Activated T-helper 1 cell treated with anti-CD3 and anti-CD28 coated beads, Interleukin-12 subunit alpha, Interleukin-12 subunit beta, Interleukin-2, Interleukin-4 antibody, amounts not matched to agents 30 ng/mL and 10 ng/mL and 1 ng/mL, durations not matched to agents 14 hours and 24 hours and 36 hours (primary cell): Measurements from ENCODE around the gene NAV2. TPM values are rescaled to one million over a fixed set of nuclear protein-coding genes. Genes with fewer than 3 reads are reported as not detected.
"Not testable (repeated sequence)": the region's sequence is repeated elsewhere in the genome, so short reads cannot be mapped to it uniquely, and the experiment has no call there.

ENCODE experiments used
- DNase-seq: peaks from one replicate; pipeline ENCODE4 v3.0.0; 2021; ENCODE audit warnings: low spot score
- H3K27ac Mint-ChIP-seq: one replicate; pipeline ENCODE4 v1.8.0; 2021; ENCODE audit warnings: mild to moderate bottlenecking, mixed read lengths
- H3K27me3 Mint-ChIP-seq: one replicate; pipeline ENCODE4 v1.8.0; 2022; ENCODE audit warnings: mild to moderate bottlenecking, moderate library complexity, mixed read lengths; ENCODE audit not compliant: insufficient read depth
- H3K36me3 Mint-ChIP-seq: one replicate; pipeline ENCODE4 v1.8.0; 2021; ENCODE audit warnings: low read depth, mixed read lengths
- H3K4me1 Mint-ChIP-seq: one replicate; pipeline ENCODE4 v1.8.0; 2021; ENCODE audit warnings: low read depth, mixed read lengths
- H3K4me3 Mint-ChIP-seq: one replicate; pipeline ENCODE4 v1.8.0; 2021; ENCODE audit warnings: mild to moderate bottlenecking, moderate library complexity, mixed read lengths
- H3K9me3 Mint-ChIP-seq: one replicate; pipeline ENCODE4 v1.8.0; 2021; ENCODE audit warnings: mixed read lengths
- intact Hi-C: fragments of 100-400 bp; cut with micrococcal nuclease; formaldehyde crosslinking; loops from one replicate; pipeline ENCODE4 v1.15.1; 2024
- total RNA-seq: library from RNA; stranded (reverse); gene quantifications from 2 replicates; pipeline ENCODE4 v1.2.3, GENCODE V29; 2022

Gene NAV2
- total RNA-seq, 1 donor from 2014 or later, result 0.34 TPM

DNA sequence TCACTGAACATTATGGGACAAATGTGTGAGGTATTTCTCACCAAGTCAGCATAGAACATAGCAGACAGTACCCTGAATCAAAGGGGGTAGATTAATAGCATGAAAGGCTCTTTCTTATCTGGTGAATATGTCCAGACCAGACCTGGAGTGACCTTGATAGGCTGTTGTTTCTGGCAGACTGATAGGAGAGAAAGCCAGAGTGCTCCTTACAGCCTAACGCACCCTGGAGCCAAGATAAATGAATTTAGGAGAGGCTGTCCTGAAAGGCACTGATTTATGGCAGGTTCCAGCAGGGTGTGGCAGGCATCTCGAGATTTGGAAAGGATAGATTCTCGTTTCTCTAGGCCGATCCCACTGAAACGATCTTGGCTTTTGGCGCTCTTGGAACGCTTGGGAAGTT is 243.0 kb downstream of the NAV2 start:
- Mint-ChIP-seq H3K4me3 (no peak overlapping the region), H3K9me3 (no peaks in the 10 kb centered on the region), H3K27ac (no peak overlapping the region), H3K27me3 (peaks cover 17% of the 10 kb centered on the region), H3K36me3 (no peaks in the 10 kb centered on the region), H3K4me1 (peaks cover 6% of the 10 kb centered on the region)
- DNase-seq, result no peak
- intact Hi-C loops, result no loop called here

GRCh38 chr11:19956228-19956627 is 243.6 kb downstream of the NAV2 start:
- no peaks in the 10 kb centered on the region for H3K36me3 Mint-ChIP-seq
- H3K27ac Mint-ChIP-seq, result no peak overlapping the region
- no peaks in the 10 kb centered on the region for H3K9me3 Mint-ChIP-seq
- no peak overlapping the region for H3K4me3 Mint-ChIP-seq
- intact Hi-C loops, result no loop called here
- H3K4me1 Mint-ChIP-seq, result peaks cover 6% of the 10 kb centered on the region
- DNase-seq, result no peak
- peaks cover 17% of the 10 kb centered on the region for H3K27me3 Mint-ChIP-seq

DNA sequence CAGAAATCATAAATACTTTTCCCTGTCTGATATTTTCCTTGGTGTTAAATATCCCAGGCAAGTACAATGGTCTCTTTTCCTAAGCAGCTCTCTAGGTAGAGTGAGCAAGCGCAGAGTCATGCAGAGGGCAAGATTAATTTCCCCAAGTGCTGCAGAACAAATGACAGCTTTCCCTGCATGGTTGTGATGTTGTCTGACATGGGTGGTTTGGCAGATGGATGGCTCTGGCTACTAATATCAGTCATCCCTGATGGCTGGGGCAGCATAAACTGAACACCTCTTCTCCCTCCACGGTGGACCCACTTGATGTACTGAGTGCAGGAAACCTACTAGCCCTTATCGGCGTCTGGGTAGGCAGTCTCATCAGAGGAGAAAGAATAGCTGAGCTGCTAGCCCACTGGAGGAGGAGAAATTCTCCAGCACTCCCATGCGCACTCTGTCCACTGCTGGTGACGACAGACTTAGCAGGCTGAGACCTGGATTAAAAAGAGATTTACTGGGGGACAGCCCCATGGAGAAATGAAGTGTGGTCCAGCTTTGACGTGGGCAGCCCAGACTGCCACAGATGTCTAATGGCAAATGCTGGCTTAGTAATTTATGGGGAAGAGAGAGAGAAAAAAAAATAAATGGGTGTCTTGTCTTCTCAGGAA is 244.8 kb downstream of the NAV2 start:
- Mint-ChIP-seq H3K9me3 (no peaks in the 10 kb centered on the region), H3K4me1 (no peaks in the 10 kb centered on the region), H3K27ac (no peak overlapping the region), H3K36me3 (no peaks in the 10 kb centered on the region), H3K4me3 (no peak overlapping the region), H3K27me3 (peaks cover 11% of the 10 kb centered on the region)
- intact Hi-C loops, result no loop called here
- DNase-seq, result no peak

GRCh38 chr11:19958204-19958603 is 245.6 kb downstream of the NAV2 start:
- Mint-ChIP-seq H3K4me1 (no peaks in the 10 kb centered on the region), H3K27ac (no peak overlapping the region), H3K4me3 (no peak overlapping the region), H3K27me3 (peaks cover 7% of the 10 kb centered on the region), H3K36me3 (no peaks in the 10 kb centered on the region), H3K9me3 (no peaks in the 10 kb centered on the region)
- intact Hi-C loops, result no loop called here
- DNase-seq, result no peak

DNA sequence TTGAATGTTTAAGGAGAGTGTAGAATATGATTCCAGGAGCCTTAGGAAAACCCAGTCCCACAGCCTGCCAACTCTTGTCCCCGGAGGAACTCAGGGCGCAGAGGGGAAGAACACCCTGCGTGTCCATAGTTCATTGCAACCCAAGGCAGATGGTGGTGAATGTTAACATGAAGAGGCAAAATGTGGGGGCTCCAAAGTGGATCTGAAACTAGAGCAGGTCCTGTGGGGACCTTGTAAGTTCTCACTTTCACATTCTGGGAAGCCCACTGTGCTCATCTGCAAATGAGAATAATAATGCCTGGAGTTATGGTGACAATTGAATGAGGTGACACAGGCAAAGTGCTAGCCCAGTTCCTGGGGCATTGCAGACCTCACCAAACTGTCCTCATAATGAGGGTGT is 246.6 kb downstream of the NAV2 start:
- no peaks in the 10 kb centered on the region for H3K9me3 Mint-ChIP-seq
- no peak overlapping the region for H3K27ac Mint-ChIP-seq
- no peak for DNase-seq
- H3K4me3 Mint-ChIP-seq, result no peak overlapping the region
- no peaks in the 10 kb centered on the region for H3K36me3 Mint-ChIP-seq
- H3K4me1 Mint-ChIP-seq, result no peaks in the 10 kb centered on the region
- peaks cover 5% of the 10 kb centered on the region for H3K27me3 Mint-ChIP-seq
- intact Hi-C loops, result no loop called here

GRCh38 chr11:19959648-19960059 is 247.0 kb downstream of the NAV2 start:
- Mint-ChIP-seq H3K4me3 (no peak overlapping the region), H3K36me3 (no peaks in the 10 kb centered on the region), H3K27me3 (peaks cover 5% of the 10 kb centered on the region), H3K4me1 (no peaks in the 10 kb centered on the region), H3K9me3 (no peaks in the 10 kb centered on the region), H3K27ac (no peak overlapping the region)
- no peak for DNase-seq
- intact Hi-C loops, result no loop called here

- H3K36me3 Mint-ChIP-seq, H3K4me1 Mint-ChIP-seq, intact Hi-C loops, H3K9me3 Mint-ChIP-seq, H3K27me3 Mint-ChIP-seq, H3K4me3 Mint-ChIP-seq, DNase-seq, H3K27ac Mint-ChIP-seq: not testable (repeated sequence)
These were observed 247.8 kb downstream of the NAV2 start for GRCh38 chr11:19960410-19960809.

GRCh38 chr11:19961225-19961624 is 248.6 kb downstream of the NAV2 start:
- no peaks in the 10 kb centered on the region for H3K9me3 Mint-ChIP-seq
- DNase-seq, result no peak
- no peak overlapping the region for H3K4me3 Mint-ChIP-seq
- intact Hi-C loops, result no loop called here
- no peaks in the 10 kb centered on the region for H3K36me3 Mint-ChIP-seq
- H3K27me3 Mint-ChIP-seq, result peaks cover 6% of the 10 kb centered on the region
- no peaks in the 10 kb centered on the region for H3K4me1 Mint-ChIP-seq
- no peak overlapping the region for H3K27ac Mint-ChIP-seq

DNA sequence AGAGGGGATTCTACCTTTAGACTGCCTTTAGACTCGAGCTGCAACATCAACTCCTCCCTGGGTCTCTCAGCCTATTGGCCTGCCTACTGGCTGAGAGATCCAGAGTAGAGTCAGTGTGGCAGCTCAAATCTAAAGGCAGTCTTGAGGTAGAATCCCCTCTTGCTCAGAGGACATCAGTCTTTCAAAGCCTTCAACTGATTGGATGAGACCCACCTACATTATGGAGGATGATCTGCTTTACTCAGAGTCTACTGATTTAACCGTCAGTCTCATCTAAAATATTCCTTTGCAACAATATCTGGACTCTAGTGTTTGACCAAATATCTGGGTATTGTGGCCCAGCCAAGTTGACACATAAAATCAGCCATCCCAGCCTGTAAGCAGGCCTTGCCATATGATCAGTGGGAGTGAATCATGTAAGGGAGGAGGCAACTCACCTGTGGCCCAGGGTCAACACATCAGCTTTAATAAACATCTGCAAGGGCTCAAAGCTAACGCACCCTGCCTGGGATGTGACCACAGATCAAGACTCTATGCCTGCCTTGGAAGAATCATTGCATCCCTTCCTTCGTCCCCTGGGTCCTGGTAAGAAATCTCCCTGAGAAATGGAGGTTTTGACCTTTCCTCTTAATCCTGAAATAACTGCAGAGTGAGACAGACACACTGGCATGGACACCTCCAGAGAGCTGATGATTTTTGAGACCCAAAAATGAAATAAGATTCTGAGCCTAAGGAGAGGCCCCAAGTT is 249.6 kb downstream of the NAV2 start:
- Mint-ChIP-seq H3K36me3 (no peaks in the 10 kb centered on the region), H3K27ac (no peak overlapping the region), H3K4me3 (no peak overlapping the region), H3K27me3 (peaks cover 12% of the 10 kb centered on the region), H3K9me3 (no peaks in the 10 kb centered on the region), H3K4me1 (no peaks in the 10 kb centered on the region)
- DNase-seq, result no peak
- intact Hi-C loops, result no loop called here

DNA sequence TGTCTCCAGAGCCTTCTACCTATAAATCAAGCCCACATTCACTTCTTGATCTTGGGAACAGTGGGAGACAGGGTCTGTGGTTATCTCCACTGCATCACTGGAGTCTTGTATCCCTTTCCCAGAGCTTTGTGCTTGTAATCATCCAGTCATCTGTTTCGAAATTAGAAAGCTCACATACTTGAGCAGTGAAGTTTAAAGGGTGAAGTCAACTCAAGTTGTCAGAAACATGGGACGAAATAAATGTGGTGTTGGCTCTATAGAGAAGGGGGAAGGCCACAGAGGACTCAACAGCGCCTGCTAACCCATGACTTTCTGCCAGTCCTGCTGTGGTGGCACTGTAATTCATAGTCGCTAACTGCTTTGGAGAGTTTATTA is 250.2 kb downstream of the NAV2 start:
- peaks cover 12% of the 10 kb centered on the region for H3K27me3 Mint-ChIP-seq
- no peak for DNase-seq
- no peak overlapping the region for H3K4me3 Mint-ChIP-seq
- H3K27ac Mint-ChIP-seq, result no peak overlapping the region
- no peaks in the 10 kb centered on the region for H3K4me1 Mint-ChIP-seq
- H3K36me3 Mint-ChIP-seq, result no peaks in the 10 kb centered on the region
- intact Hi-C loops, result no loop called here
- no peaks in the 10 kb centered on the region for H3K9me3 Mint-ChIP-seq

- Mint-ChIP-seq H3K27ac (no peak overlapping the region), H3K4me3 (no peak overlapping the region), H3K36me3 (no peaks in the 10 kb centered on the region), H3K9me3 (no peaks in the 10 kb centered on the region), H3K4me1 (no peaks in the 10 kb centered on the region), H3K27me3 (peaks cover 9% of the 10 kb centered on the region)
- no peak for DNase-seq
- intact Hi-C loops, result no loop called here
These were observed 251.2 kb downstream of the NAV2 start for GRCh38 chr11:19963697-19964387.

- Mint-ChIP-seq H3K4me1 (no peaks in the 10 kb centered on the region), H3K27me3 (peaks cover 11% of the 10 kb centered on the region), H3K36me3 (no peaks in the 10 kb centered on the region), H3K4me3 (no peak overlapping the region), H3K9me3 (no peaks in the 10 kb centered on the region), H3K27ac (no peak overlapping the region)
- DNase-seq, result no peak
- intact Hi-C loops, result no loop called here
These were observed 253.8 kb downstream of the NAV2 start for GRCh38 chr11:19966441-19966840.

DNA sequence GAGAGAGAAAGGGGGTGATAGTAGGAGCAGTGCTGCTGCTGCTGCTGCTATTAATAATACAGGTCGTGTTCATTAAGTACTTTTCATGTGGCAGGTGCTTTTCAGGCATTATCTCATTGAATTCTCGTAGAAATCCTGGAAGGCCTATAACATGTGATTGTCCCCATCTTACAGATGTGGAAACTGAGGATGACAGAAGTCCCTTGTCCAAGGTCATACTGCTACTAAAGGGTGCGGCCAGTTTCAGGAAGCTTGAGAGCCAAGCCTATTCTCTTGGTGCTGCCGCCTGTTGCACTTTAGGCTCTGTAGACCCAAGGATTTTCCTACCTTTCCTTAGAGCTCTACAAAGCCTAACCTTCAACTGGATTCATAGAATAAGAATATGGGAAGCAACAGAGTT is 254.3 kb downstream of the NAV2 start:
- Mint-ChIP-seq H3K4me3 (no peak overlapping the region), H3K27ac (no peak overlapping the region), H3K4me1 (no peaks in the 10 kb centered on the region), H3K36me3 (no peaks in the 10 kb centered on the region), H3K9me3 (no peaks in the 10 kb centered on the region), H3K27me3 (peaks cover 11% of the 10 kb centered on the region)
- DNase-seq, result no peak
- intact Hi-C loops, result no loop called here
